ENCODE results near the gene ENTHD1.
A peak's percentile ranks its signal among the peaks of the same experiment; 100 is the strongest.
"Not testable (repeated sequence)": the region's sequence is repeated elsewhere in the genome, so short reads cannot be mapped to it uniquely, and the experiment has no call there.

ENTHD1 gene

GRCh38 chr22:39923696-39924095, 30.1 kb upstream of the ENTHD1 start:
- DNase-seq = no peak

- DNase-seq = peak in 2 of 6 experiments; percentile 23 to 25
These were observed 26.7 kb upstream of the ENTHD1 start for GRCh38 chr22:39920134-39920743.

DNA sequence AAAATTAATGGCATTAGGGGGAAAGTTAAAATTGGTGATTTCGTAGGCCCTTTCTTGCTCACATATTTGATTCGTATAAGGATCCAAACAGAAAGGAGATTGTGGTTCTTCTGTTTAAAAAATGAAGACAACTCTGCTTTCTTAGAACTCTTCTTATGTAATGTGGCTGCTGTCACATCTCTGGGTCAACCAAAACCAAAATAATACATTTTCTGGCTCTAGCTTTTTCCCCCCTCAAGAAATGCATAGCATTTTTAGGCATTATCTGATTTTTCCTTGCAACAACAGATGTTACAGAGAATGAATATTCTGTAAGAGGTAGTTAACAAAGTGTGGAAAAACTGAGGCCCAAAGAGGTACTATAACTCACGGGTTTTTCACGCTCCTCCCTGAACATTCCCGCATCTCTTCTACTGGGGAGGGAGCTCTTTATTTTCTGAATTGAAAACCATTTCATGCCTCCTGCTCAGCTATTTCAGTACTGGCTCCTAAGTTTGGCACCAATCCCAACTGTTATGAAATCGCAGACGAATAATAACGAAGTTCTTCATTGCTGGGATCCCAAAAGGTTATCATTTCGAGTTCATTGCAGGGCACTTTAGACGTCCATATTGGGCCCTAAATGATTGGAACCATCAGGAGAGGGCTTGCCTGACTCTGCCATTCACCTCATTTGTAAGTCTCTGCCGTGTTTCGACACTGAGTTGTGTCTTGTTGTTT, 24.4 kb upstream of the ENTHD1 start:
- DNase-seq = no peak

DNA sequence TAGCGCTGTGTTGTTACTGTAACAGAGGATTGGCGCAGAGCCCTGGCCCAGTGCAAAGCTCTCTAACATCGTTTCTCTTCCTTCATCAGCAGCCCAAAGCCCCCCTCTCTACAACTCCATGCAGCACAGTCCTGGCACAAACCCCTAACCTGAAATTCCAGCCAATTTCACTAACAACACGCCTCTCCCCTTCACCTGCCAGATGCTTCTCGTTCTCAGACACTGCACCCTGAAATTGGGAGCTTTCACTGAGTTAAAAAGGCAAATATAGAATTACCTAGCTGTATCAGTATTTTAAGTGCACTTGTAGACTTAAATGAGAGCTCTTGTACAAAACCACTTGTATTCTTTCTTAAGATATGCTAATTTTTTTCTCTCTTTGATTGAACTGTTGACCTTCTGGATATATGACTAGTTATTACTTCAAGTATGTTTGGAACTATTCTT, 23.7 kb upstream of the ENTHD1 start:
- DNase-seq = no peak

GRCh38 chr22:39916496-39916895, 22.9 kb upstream of the ENTHD1 start:
- no peak for DNase-seq

- DNase-seq = no peak
These were observed 21.8 kb upstream of the ENTHD1 start for GRCh38 chr22:39915295-39915726.

DNA sequence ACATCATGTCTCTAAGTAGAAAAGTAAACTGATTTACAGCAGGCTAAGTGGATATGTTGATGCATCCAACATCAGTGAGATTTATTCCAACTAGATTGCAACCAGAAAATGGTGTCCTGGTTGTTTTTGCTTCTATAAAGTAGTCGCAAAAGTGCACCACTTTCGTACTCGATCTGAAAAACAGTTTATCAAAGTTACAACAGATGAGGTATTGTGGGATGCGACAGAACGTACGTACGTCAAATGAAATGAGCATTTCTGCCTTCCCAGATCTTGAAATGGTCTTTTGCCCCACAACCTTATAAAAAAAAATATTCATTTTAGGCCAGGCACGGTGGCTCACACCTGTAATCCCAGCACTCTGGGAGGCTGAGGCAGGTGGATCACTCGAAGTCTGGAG, 21.0 kb upstream of the ENTHD1 start:
- DNase-seq = peak in 1 of 6 experiments; percentile 17

GRCh38 chr22:39913886-39914285, 20.3 kb upstream of the ENTHD1 start:
- no peak for DNase-seq

GRCh38 chr22:39913321-39913720, 19.8 kb upstream of the ENTHD1 start:
- DNase-seq = no peak

GRCh38 chr22:39910876-39911613, 17.5 kb upstream of the ENTHD1 start:
- peak in 1 of 6 experiments; percentile 18 for DNase-seq

DNA sequence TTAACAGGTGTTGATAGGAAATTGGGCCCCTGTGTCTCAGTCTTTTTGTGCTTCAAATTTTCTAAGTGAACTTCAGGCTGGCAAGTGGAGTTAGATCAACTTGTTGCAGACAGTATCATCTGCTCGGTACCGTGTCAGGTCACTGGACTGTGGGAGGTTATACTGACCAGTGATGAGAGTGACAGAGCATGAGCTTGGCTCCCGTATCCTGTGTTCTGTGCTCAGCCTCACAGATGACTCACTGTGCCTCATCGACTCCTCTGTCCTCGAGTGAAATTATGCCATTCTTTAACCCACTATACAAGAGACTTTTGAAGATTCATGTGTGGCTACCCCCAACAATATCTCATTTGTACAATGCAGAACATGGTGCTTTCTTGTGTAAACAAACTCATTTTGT, 15.2 kb upstream of the ENTHD1 start:
- DNase-seq = no peak

- DNase-seq = no peak
These were observed 14.6 kb upstream of the ENTHD1 start for GRCh38 chr22:39908136-39908535.

DNA sequence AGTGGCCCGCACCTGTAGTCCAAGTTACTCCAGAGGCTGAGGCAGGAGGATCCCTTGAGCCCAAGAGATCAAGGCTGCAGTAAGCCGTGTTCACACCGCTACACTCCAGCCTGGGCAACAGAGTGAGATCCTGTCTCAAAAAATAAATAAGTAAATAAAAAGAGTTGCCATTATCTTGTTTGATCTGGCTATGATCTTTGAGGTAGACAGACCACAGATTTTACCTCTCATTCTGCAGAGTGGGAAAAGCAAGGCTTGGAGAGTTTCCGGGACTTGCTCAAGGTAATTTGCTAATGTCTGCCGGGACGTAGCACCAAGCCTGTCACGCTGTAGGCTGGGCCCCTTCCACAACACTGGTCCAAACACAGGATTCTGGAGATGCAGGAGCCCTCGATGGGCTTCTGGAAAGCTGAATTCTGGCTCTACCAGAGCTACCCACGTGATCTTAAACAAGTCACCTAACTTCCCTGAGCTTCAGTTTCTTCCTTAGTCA, 14.1 kb upstream of the ENTHD1 start:
- peak in 3 of 6 experiments; percentile 11 to 40 (median 25) for DNase-seq

GRCh38 chr22:39907047-39907446, 13.5 kb upstream of the ENTHD1 start:
- no peak for DNase-seq

- no peak for DNase-seq
These were observed 12.6 kb upstream of the ENTHD1 start for GRCh38 chr22:39906207-39906606.

GRCh38 chr22:39905687-39906086, 12.1 kb upstream of the ENTHD1 start:
- DNase-seq = no peak

GRCh38 chr22:39904862-39905261, 11.3 kb upstream of the ENTHD1 start:
- DNase-seq = no peak

GRCh38 chr22:39904024-39904423, 10.5 kb upstream of the ENTHD1 start:
- not testable (repeated sequence) for DNase-seq

GRCh38 chr22:39901565-39902146, 8.1 kb upstream of the ENTHD1 start:
- DNase-seq = no peak

GRCh38 chr22:39900306-39901227, 7.0 kb upstream of the ENTHD1 start, which contains the start of gene GRAP2:
TSS of gene GRAP2 (plus strand) at chr22:39901084. CDS start at chr22:39947107, 46,023 bp downstream.
- DNase-seq = peak; percentile 39 to 88 (median 72)

GRCh38 chr22:39898997-39899396, 5.4 kb upstream of the ENTHD1 start:
- DNase-seq = no peak

DNA sequence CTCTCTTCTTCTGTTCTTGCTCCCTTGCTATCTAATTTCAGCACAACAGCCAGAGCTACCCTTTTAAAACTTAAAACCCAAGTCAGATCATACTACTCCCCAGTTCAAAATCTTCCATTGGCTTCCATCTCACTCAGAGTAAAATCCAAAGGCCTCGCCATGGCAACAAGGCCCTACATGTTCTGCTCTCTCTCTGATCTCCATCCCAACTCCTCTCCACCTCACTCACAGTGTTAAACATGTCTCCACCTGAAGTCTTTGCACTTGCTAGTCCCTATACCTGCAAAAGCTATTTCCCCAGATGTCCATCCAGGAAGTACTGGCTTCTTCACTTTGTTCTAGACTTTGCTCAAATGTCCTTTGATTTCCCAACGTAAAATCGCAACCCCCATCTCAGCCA, 4.3 kb upstream of the ENTHD1 start:
- DNase-seq = no peak

Data from stimulated activated naive CD4-positive, alpha-beta T cell (primary cell).